ENCODE results near the gene PPEF2.
A peak's percentile ranks its signal among the peaks of the same experiment; 100 is the strongest.
"Not testable (repeated sequence)": the region's sequence is repeated elsewhere in the genome, so short reads cannot be mapped to it uniquely, and the experiment has no call there.

Gene PPEF2

GRCh38 chr4:75919920-75920319, 17.7 kb upstream of the PPEF2 start:
- Histone ChIP-seq H3K4me1 (ENCODE audit: control extremely low read depth in 1 of 4, control insufficient read depth in 4 of 4, insufficient read depth in 4 of 4, low read length in 3 of 4) (peaks cover 0 to 9% (median under 1%) of the 10 kb centered on the region in 4 experiments), H3K27me3 (replicated peaks in 2 of 5; ENCODE audit: control insufficient read depth in 4 of 5, insufficient read depth in 5 of 5, low read length in 4 of 5) (no peaks in the 10 kb centered on the region), H3K27ac (ENCODE audit: insufficient read depth in 1 of 2, low read depth in 1 of 2, low read length in 2 of 2, poor library complexity in 1 of 2, severe bottlenecking in 2 of 2) (no peak overlapping the region), H3K4me3 (ENCODE audit: control insufficient read depth in 1 of 7, extremely low read depth in 1 of 7, insufficient read depth in 4 of 7, low read depth in 2 of 7, low read length in 6 of 7) (no peak overlapping the region), H3K36me3 (ENCODE audit: control insufficient read depth in 4 of 4, insufficient read depth in 4 of 4, low read length in 3 of 4) (peaks cover 6 to 42% (median 25%) of the 10 kb centered on the region in 4 experiments), H3K9me3 (ENCODE audit: control extremely low read depth in 1 of 5, control insufficient read depth in 4 of 5, insufficient read depth in 2 of 5, low read depth in 1 of 5, low read length in 4 of 5) (no peaks in the 10 kb centered on the region)
- no peak for DNase-seq
- ChIA-PET CTCF (interaction anchor here (0.8 to 1.3 kb wide), 3 partner anchors 14 to 18 kb away, joined by 3 read pairs; no protein-coding TSS in a partner anchor), POLR2A (no interaction called here)
- WGBS (ENCODE audit: insufficient coverage) = 91% methylated on average over 2 of the region's 3 CpGs

DNA sequence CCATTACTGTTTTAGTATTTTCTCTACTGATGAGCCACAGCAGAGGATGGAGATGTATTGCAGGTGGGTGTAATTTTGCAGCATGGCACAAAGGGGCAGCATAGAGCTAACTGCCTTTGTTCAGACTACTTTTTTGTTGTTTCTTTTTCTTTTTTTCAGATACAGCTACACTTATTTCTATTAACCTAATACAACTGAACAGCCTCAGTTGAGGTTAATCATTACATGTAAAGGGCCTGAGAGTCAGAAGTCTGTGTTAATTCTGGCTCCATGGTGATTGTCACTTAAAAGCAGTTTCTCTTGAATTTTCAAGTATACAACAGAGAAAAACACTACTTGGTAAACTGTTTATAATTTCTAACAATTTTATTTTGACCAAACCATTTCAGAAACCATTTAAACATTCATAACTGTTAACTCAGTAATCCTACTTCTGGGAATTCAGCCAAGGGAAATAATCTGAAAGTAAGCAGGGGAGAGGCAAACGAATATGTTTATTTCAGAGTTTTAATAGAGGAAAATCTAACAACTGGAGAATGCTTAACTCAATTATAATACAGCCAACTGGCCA, 13.9 kb upstream of the PPEF2 start:
- ChIA-PET CTCF (interaction anchor here (0.9 to 4.0 kb wide), 10 partner anchors 19 to 173 kb away, joined by 3 to 23 read pairs (median 4); partner anchors contain the start of genes NAAA and SDAD1), POLR2A (no interaction called here)
- peak; percentile 42 to 69 (median 60) for DNase-seq
- no CpG with 5 or more reads among the region's 1 CpG for WGBS (ENCODE audit: insufficient coverage)
- H3K4me1 ChIP-seq (ENCODE audit: control extremely low read depth in 1 of 4, control insufficient read depth in 4 of 4, insufficient read depth in 4 of 4, low read length in 3 of 4) = no peaks in the 10 kb centered on the region
- H3K9me3 ChIP-seq (ENCODE audit: control extremely low read depth in 1 of 5, control insufficient read depth in 4 of 5, insufficient read depth in 2 of 5, low read depth in 1 of 5, low read length in 4 of 5) = peaks cover 0 to 2% (median 0%) of the 10 kb centered on the region in 5 experiments
- H3K4me3 ChIP-seq (ENCODE audit: control insufficient read depth in 1 of 7, extremely low read depth in 1 of 7, insufficient read depth in 4 of 7, low read depth in 2 of 7, low read length in 6 of 7) = no peak overlapping the region
- H3K27me3 ChIP-seq (replicated peaks in 2 of 5; ENCODE audit: control insufficient read depth in 4 of 5, insufficient read depth in 5 of 5, low read length in 4 of 5) = no peaks in the 10 kb centered on the region
- peaks cover 3 to 30% (median 13%) of the 10 kb centered on the region in 4 experiments for H3K36me3 ChIP-seq (ENCODE audit: control insufficient read depth in 4 of 4, insufficient read depth in 4 of 4, low read length in 3 of 4)
- H3K27ac ChIP-seq (ENCODE audit: insufficient read depth in 1 of 2, low read depth in 1 of 2, low read length in 2 of 2, poor library complexity in 1 of 2, severe bottlenecking in 2 of 2) = no peak overlapping the region

GRCh38 chr4:75912968-75913367, 10.7 kb upstream of the PPEF2 start:
- ChIA-PET CTCF (interaction anchor here (1.9 kb wide), 1 partner anchor 17 kb away, joined by 8 read pairs; no protein-coding TSS in a partner anchor), POLR2A (no interaction called here)
- Histone ChIP-seq H3K4me3 (ENCODE audit: control insufficient read depth in 1 of 7, extremely low read depth in 1 of 7, insufficient read depth in 4 of 7, low read depth in 2 of 7, low read length in 6 of 7) (no peak overlapping the region), H3K27ac (ENCODE audit: insufficient read depth in 1 of 2, low read depth in 1 of 2, low read length in 2 of 2, poor library complexity in 1 of 2, severe bottlenecking in 2 of 2) (no peak overlapping the region), H3K27me3 (replicated peaks in 2 of 5; ENCODE audit: control insufficient read depth in 4 of 5, insufficient read depth in 5 of 5, low read length in 4 of 5) (no peaks in the 10 kb centered on the region), H3K9me3 (ENCODE audit: control extremely low read depth in 1 of 5, control insufficient read depth in 4 of 5, insufficient read depth in 2 of 5, low read depth in 1 of 5, low read length in 4 of 5) (peaks cover 0 to 5% (median 3%) of the 10 kb centered on the region in 5 experiments), H3K36me3 (ENCODE audit: control insufficient read depth in 4 of 4, insufficient read depth in 4 of 4, low read length in 3 of 4) (peaks cover 0 to 7% (median 4%) of the 10 kb centered on the region in 4 experiments), H3K4me1 (ENCODE audit: control extremely low read depth in 1 of 4, control insufficient read depth in 4 of 4, insufficient read depth in 4 of 4, low read length in 3 of 4) (peaks cover 0 to 4% (median 0%) of the 10 kb centered on the region in 4 experiments)
- no peak for DNase-seq
- 100% methylated on average over 2 of the region's 6 CpGs for WGBS (ENCODE audit: insufficient coverage)

GRCh38 chr4:75910831-75911230, 8.6 kb upstream of the PPEF2 start:
- POLR2A ChIA-PET = not testable (repeated sequence)

DNA sequence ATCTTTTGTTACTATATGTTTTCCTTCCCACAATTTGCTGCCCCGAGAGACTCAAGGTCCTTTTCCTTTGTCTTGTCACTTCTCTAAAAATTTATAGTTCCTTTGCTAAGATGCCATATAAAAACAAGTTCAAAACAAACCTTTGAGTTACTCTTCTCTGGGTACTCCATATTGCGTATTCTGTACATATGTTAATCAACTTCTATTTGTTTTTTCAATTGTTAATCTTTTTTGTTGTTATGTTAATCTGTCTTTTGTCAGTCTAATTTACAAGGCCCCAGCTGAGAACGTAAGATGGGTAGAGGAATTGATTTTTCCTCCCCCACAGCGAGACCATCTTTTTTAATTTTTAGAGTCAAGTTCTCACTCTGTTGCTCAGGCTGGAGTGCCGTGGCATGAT, 7.2 kb upstream of the PPEF2 start:
- no peak overlapping the region for H3K4me3 ChIP-seq (ENCODE audit: control insufficient read depth in 1 of 7, extremely low read depth in 1 of 7, insufficient read depth in 4 of 7, low read depth in 2 of 7, low read length in 6 of 7)
- H3K9me3 ChIP-seq (ENCODE audit: control extremely low read depth in 1 of 5, control insufficient read depth in 4 of 5, insufficient read depth in 2 of 5, low read depth in 1 of 5, low read length in 4 of 5) = peaks cover 0 to 5% (median 3%) of the 10 kb centered on the region in 5 experiments
- DNase-seq = no peak
- H3K4me1 ChIP-seq (ENCODE audit: control extremely low read depth in 1 of 4, control insufficient read depth in 4 of 4, insufficient read depth in 4 of 4, low read length in 3 of 4) = peaks cover 0 to 4% (median 0%) of the 10 kb centered on the region in 4 experiments
- ChIA-PET CTCF (interaction anchor here (1.0 to 1.2 kb wide), 2 partner anchors 15 kb away, joined by 3 read pairs; no protein-coding TSS in a partner anchor), POLR2A (no interaction called here)
- H3K27ac ChIP-seq (ENCODE audit: insufficient read depth in 1 of 2, low read depth in 1 of 2, low read length in 2 of 2, poor library complexity in 1 of 2, severe bottlenecking in 2 of 2) = no peak overlapping the region
- no peaks in the 10 kb centered on the region for H3K27me3 ChIP-seq (replicated peaks in 2 of 5; ENCODE audit: control insufficient read depth in 4 of 5, insufficient read depth in 5 of 5, low read length in 4 of 5)
- H3K36me3 ChIP-seq (ENCODE audit: control insufficient read depth in 4 of 4, insufficient read depth in 4 of 4, low read length in 3 of 4) = peaks cover 0 to 4% (median 0%) of the 10 kb centered on the region in 4 experiments
- 69% methylated on average over 3 of the region's 5 CpGs for WGBS (ENCODE audit: insufficient coverage)

More at GRCh38 chr4:75910831-75911230, 8.6 kb upstream of the PPEF2 start:
- H3K4me3 ChIP-seq (ENCODE audit: control insufficient read depth in 1 of 7, extremely low read depth in 1 of 7, insufficient read depth in 4 of 7, low read depth in 2 of 7, low read length in 6 of 7); H3K27me3 ChIP-seq (replicated peaks in 2 of 5; ENCODE audit: control insufficient read depth in 4 of 5, insufficient read depth in 5 of 5, low read length in 4 of 5); H3K27ac ChIP-seq (ENCODE audit: insufficient read depth in 1 of 2, low read depth in 1 of 2, low read length in 2 of 2, poor library complexity in 1 of 2, severe bottlenecking in 2 of 2); H3K36me3 ChIP-seq (ENCODE audit: control insufficient read depth in 4 of 4, insufficient read depth in 4 of 4, low read length in 3 of 4); H3K4me1 ChIP-seq (ENCODE audit: control extremely low read depth in 1 of 4, control insufficient read depth in 4 of 4, insufficient read depth in 4 of 4, low read length in 3 of 4); H3K9me3 ChIP-seq (ENCODE audit: control extremely low read depth in 1 of 5, control insufficient read depth in 4 of 5, insufficient read depth in 2 of 5, low read depth in 1 of 5, low read length in 4 of 5); DNase-seq: not testable (repeated sequence)
- 96% methylated on average over 5 of the region's 6 CpGs for WGBS (ENCODE audit: insufficient coverage)
- CTCF ChIA-PET = interaction anchor here (1.0 kb wide), 1 partner anchor 25 kb away, joined by 3 read pairs; no protein-coding TSS in a partner anchor

DNA sequence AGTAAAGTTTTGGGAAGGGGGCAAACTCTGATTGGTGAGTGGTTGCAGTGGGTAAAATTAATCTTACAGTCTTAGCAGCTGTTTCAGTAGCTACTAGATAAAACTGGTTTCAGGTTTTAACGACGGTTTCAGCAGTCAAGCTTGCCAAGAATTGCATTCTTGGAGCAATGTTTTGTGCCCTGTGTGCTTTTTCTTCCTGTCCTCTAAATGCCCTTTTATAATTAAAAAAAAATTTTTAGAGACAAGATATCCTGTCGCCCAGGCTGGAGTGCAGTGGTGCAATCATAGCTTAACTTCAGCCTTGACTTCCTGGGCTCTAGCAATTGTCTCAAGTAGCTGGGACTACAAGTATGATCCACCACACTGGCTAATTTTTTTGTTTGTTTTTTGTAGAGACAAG, 6.3 kb upstream of the PPEF2 start:
- 80% methylated on average over 3 of the region's 3 CpGs for WGBS (ENCODE audit: insufficient coverage)
- POLR2A ChIA-PET = interaction anchor here (0.6 kb wide), 1 partner anchor 103 kb away, joined by 4 read pairs; no protein-coding TSS in a partner anchor
- CTCF ChIA-PET = interaction anchor here (0.7 to 1.3 kb wide), 6 partner anchors 9 to 16 kb away, joined by 3 read pairs; no protein-coding TSS in a partner anchor
- peaks cover 0 to 4% (median 0%) of the 10 kb centered on the region in 4 experiments for H3K4me1 ChIP-seq (ENCODE audit: control extremely low read depth in 1 of 4, control insufficient read depth in 4 of 4, insufficient read depth in 4 of 4, low read length in 3 of 4)
- H3K9me3 ChIP-seq (ENCODE audit: control extremely low read depth in 1 of 5, control insufficient read depth in 4 of 5, insufficient read depth in 2 of 5, low read depth in 1 of 5, low read length in 4 of 5) = peaks cover 0 to 5% (median 3%) of the 10 kb centered on the region in 5 experiments
- peak in 1 of 3 donors; percentile 14 for DNase-seq
- no peak overlapping the region for H3K4me3 ChIP-seq (ENCODE audit: control insufficient read depth in 1 of 7, extremely low read depth in 1 of 7, insufficient read depth in 4 of 7, low read depth in 2 of 7, low read length in 6 of 7)
- H3K36me3 ChIP-seq (ENCODE audit: control insufficient read depth in 4 of 4, insufficient read depth in 4 of 4, low read length in 3 of 4) = no peaks in the 10 kb centered on the region
- no peak overlapping the region for H3K27ac ChIP-seq (ENCODE audit: insufficient read depth in 1 of 2, low read depth in 1 of 2, low read length in 2 of 2, poor library complexity in 1 of 2, severe bottlenecking in 2 of 2)
- H3K27me3 ChIP-seq (replicated peaks in 2 of 5; ENCODE audit: control insufficient read depth in 4 of 5, insufficient read depth in 5 of 5, low read length in 4 of 5) = no peaks in the 10 kb centered on the region

DNA sequence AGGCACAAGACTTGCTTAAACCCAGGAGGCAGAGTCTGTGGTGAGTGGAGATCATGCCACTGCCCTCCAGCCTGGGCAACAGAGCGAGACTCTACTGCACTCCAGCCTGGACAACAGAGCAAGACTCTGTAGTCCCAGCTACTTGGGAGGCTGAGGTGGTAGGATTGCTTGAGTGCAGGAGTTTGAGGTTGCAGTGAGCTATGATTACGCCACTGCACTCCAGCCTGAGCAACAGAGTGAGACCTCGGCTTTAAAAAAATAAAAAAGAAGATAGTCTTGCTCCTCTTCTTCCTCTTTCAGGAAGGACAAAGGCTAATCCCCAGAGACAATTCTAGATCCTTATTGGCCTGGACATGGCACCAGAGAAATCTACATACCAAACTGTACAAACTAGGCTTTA, 5.7 kb upstream of the PPEF2 start:
- Histone ChIP-seq H3K4me1 (ENCODE audit: control extremely low read depth in 1 of 4, control insufficient read depth in 4 of 4, insufficient read depth in 4 of 4, low read length in 3 of 4) (peaks cover 0 to 4% (median 0%) of the 10 kb centered on the region in 4 experiments), H3K9me3 (ENCODE audit: control extremely low read depth in 1 of 5, control insufficient read depth in 4 of 5, insufficient read depth in 2 of 5, low read depth in 1 of 5, low read length in 4 of 5) (peaks cover 0 to 5% (median 3%) of the 10 kb centered on the region in 5 experiments), H3K4me3 (ENCODE audit: control insufficient read depth in 1 of 7, extremely low read depth in 1 of 7, insufficient read depth in 4 of 7, low read depth in 2 of 7, low read length in 6 of 7) (no peak overlapping the region), H3K36me3 (ENCODE audit: control insufficient read depth in 4 of 4, insufficient read depth in 4 of 4, low read length in 3 of 4) (no peaks in the 10 kb centered on the region), H3K27me3 (replicated peaks in 2 of 5; ENCODE audit: control insufficient read depth in 4 of 5, insufficient read depth in 5 of 5, low read length in 4 of 5) (no peaks in the 10 kb centered on the region), H3K27ac (ENCODE audit: insufficient read depth in 1 of 2, low read depth in 1 of 2, low read length in 2 of 2, poor library complexity in 1 of 2, severe bottlenecking in 2 of 2) (no peak overlapping the region)
- ChIA-PET POLR2A (interaction anchor here (0.6 kb wide), 1 partner anchor 1581 kb away, joined by 3 read pairs; no protein-coding TSS in a partner anchor), CTCF (interaction anchor here (0.6 to 1.3 kb wide), 4 partner anchors 9 to 293 kb away, joined by 3 to 4 read pairs (median 3); no protein-coding TSS in a partner anchor)
- no peak for DNase-seq
- WGBS (ENCODE audit: insufficient coverage) = 97% methylated on average over 3 of the region's 3 CpGs
